WTC11 (cell line): Measurements from ENCODE around the gene PTPN2. TPM values are rescaled to one million over a fixed set of nuclear protein-coding genes. Genes with fewer than 3 reads are reported as not detected.

Experiments used
- ATAC-seq: fragments of 200-7000 bp; cut with Tn5 transposase; 2 replicates; pipeline ENCODE4 v1.10.0; 2021; ENCODE audit warnings: mild to moderate bottlenecking, moderate library complexity
- CTCF ChIA-PET: fragments of 300-600 bp; sonication (Branson Sonifier 250); formaldehyde crosslinking; loops from one replicate; lab custom pipeline; 2021; ENCODE audit warnings: antibody characterized with exemption; lab: Charles Lee
- POLR2A ChIA-PET: fragments of 350-600 bp; sonication (Branson Sonifier 250); formaldehyde crosslinking; loops from one replicate; lab custom pipeline; 2021; ENCODE audit warnings: antibody characterized with exemption; lab: Charles Lee
- DNase-seq: peaks from one replicate; pipeline ENCODE4 v3.0.0; 2021; ENCODE audit warnings: low spot score
- H3K27ac Mint-ChIP-seq: 2 replicates; pipeline ENCODE4 v1.8.0; 2021; ENCODE audit warnings: mixed read lengths
- H3K27me3 Mint-ChIP-seq: 2 replicates; pipeline ENCODE4 v1.8.0; 2021; ENCODE audit warnings: low read depth, mild to moderate bottlenecking, moderate library complexity, mixed read lengths
- H3K36me3 Mint-ChIP-seq: 2 replicates; pipeline ENCODE4 v1.8.0; 2021; ENCODE audit warnings: mixed read lengths
- H3K4me1 Mint-ChIP-seq: 2 replicates; pipeline ENCODE4 v1.8.0; 2022; ENCODE audit warnings: mixed read lengths
- H3K4me3 Mint-ChIP-seq: 2 replicates; pipeline ENCODE4 v1.8.0; 2021; ENCODE audit warnings: mild to moderate bottlenecking, moderate library complexity, mixed read lengths
- H3K9me3 Mint-ChIP-seq: 2 replicates; pipeline ENCODE4 v1.8.0; 2021; ENCODE audit warnings: mixed read lengths
- ELF4 ChIP-seq: sonication (generic); formaldehyde crosslinking; IDR thresholded peaks from 2 replicates; pipeline ENCODE4 v1.8.1; 2022; ENCODE audit warnings: low read depth, mild to moderate bottlenecking, moderate library complexity, missing genetic modification reagents
- ESRRA ChIP-seq: sonication (generic); formaldehyde crosslinking; IDR thresholded peaks from 2 replicates; pipeline ENCODE4 v1.8.1; 2022; ENCODE audit warnings: mild to moderate bottlenecking, missing genetic modification reagents, borderline replicate concordance
- HMGA2 ChIP-seq: fragments of 250-450 bp; sonication (Bioruptor Pico); IDR thresholded peaks from 2 replicates; pipeline ENCODE4 v1.4.0; 2021; ENCODE audit warnings: mild to moderate bottlenecking, moderate library complexity
- NR3C1 ChIP-seq: sonication (generic); formaldehyde crosslinking; conservative IDR thresholded peaks from 2 replicates; pipeline ENCODE4 v1.8.1; 2023; ENCODE audit warnings: low read depth, mild to moderate bottlenecking, missing genetic modification reagents
- RELA ChIP-seq: sonication (generic); formaldehyde crosslinking; IDR thresholded peaks from 2 replicates; pipeline ENCODE4 v1.8.1; 2022; ENCODE audit warnings: missing genetic modification reagents, mild to moderate bottlenecking, borderline replicate concordance
- RORB ChIP-seq: fragments of 250-450 bp; sonication (Bioruptor Pico); IDR thresholded peaks from 2 replicates; pipeline ENCODE4 v1.9.0; 2021; ENCODE audit warnings: mild to moderate bottlenecking
- SMAD3 ChIP-seq: sonication (generic); formaldehyde crosslinking; IDR thresholded peaks from 2 replicates; pipeline ENCODE4 v1.8.0; 2022; ENCODE audit warnings: missing genetic modification reagents, mild to moderate bottlenecking, borderline replicate concordance
- SMAD4 ChIP-seq: sonication (generic); formaldehyde crosslinking; IDR thresholded peaks from 2 replicates; pipeline ENCODE4 v1.8.0; 2022; ENCODE audit warnings: mild to moderate bottlenecking, missing genetic modification reagents
- SP1 ChIP-seq: sonication (generic); formaldehyde crosslinking; conservative IDR thresholded peaks from 2 replicates; pipeline ENCODE4 v1.8.1; 2022; ENCODE audit warnings: missing genetic modification reagents
- total RNA-seq: library from RNA; stranded (reverse); gene quantifications from 3 replicates; pipeline ENCODE4 v1.2.3, GENCODE V29; 2021
- TF ChIP-seq, protein P1 (sequence below): sonication (generic); formaldehyde crosslinking; IDR thresholded peaks from 2 replicates; pipeline ENCODE4 v1.8.0; 2023; ENCODE audit warnings: missing genetic modification reagents, mild to moderate bottlenecking, borderline replicate concordance
- TF ChIP-seq, protein P2 (sequence below): fragments of 250-450 bp; sonication (Bioruptor Pico); IDR thresholded peaks from 2 replicates; pipeline ENCODE4 v1.9.0; 2021; ENCODE audit warnings: mild to moderate bottlenecking, borderline replicate concordance
- TF ChIP-seq, protein P3 (sequence below): sonication (generic); formaldehyde crosslinking; IDR thresholded peaks from 2 replicates; pipeline ENCODE4 v1.8.1; 2023; ENCODE audit warnings: mild to moderate bottlenecking, missing genetic modification reagents
- TF ChIP-seq, protein P4 (sequence below): sonication (generic); formaldehyde crosslinking; IDR thresholded peaks from 2 replicates; pipeline ENCODE4 v1.8.1; 2023; ENCODE audit warnings: mild to moderate bottlenecking, missing genetic modification reagents, borderline replicate concordance
- TF ChIP-seq, protein P5 (sequence below): fragments of 250-450 bp; sonication (Bioruptor Pico); IDR thresholded peaks from 2 replicates; pipeline ENCODE4 v1.9.0; 2021; ENCODE audit warnings: mild to moderate bottlenecking

Gene PTPN2
- total RNA-seq, 1 experiment from 2014 or later, result 37.7 TPM

DNA sequence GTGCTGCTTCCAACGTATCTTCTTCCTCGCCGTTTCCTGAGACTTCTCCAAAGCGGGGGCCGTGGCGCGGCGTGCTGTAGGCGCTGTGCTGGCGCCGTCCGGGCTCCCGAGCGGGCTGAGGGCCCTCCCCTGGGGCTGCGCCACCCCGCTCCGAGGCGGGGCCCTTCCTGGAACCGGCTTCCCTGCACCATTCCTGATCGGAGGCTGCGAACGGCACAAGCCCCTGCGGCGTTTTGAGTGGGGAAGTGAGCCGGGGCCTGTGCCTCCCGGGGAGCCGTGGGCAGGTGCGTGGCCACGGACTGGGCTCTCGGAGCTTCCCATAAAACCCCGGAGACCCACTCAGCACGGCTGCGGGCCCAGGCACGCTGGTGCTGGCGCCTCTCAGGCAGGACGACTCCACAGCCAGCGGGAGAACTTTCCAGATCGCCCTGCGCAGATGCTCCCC, 106.5 kb downstream of the PTPN2 start (continued):
- TF ChIP-seq, protein P1, sequence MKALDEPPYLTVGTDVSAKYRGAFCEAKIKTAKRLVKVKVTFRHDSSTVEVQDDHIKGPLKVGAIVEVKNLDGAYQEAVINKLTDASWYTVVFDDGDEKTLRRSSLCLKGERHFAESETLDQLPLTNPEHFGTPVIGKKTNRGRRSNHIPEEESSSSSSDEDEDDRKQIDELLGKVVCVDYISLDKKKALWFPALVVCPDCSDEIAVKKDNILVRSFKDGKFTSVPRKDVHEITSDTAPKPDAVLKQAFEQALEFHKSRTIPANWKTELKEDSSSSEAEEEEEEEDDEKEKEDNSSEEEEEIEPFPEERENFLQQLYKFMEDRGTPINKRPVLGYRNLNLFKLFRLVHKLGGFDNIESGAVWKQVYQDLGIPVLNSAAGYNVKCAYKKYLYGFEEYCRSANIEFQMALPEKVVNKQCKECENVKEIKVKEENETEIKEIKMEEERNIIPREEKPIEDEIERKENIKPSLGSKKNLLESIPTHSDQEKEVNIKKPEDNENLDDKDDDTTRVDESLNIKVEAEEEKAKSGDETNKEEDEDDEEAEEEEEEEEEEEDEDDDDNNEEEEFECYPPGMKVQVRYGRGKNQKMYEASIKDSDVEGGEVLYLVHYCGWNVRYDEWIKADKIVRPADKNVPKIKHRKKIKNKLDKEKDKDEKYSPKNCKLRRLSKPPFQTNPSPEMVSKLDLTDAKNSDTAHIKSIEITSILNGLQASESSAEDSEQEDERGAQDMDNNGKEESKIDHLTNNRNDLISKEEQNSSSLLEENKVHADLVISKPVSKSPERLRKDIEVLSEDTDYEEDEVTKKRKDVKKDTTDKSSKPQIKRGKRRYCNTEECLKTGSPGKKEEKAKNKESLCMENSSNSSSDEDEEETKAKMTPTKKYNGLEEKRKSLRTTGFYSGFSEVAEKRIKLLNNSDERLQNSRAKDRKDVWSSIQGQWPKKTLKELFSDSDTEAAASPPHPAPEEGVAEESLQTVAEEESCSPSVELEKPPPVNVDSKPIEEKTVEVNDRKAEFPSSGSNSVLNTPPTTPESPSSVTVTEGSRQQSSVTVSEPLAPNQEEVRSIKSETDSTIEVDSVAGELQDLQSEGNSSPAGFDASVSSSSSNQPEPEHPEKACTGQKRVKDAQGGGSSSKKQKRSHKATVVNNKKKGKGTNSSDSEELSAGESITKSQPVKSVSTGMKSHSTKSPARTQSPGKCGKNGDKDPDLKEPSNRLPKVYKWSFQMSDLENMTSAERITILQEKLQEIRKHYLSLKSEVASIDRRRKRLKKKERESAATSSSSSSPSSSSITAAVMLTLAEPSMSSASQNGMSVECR (CRISPR knock-in tag), result no peak
- no peak for TF ChIP-seq SP1 (CRISPR knock-in tag)
- no peak for TF ChIP-seq ESRRA (CRISPR knock-in tag)
- no peak for TF ChIP-seq NR3C1 (CRISPR knock-in tag)

DNA sequence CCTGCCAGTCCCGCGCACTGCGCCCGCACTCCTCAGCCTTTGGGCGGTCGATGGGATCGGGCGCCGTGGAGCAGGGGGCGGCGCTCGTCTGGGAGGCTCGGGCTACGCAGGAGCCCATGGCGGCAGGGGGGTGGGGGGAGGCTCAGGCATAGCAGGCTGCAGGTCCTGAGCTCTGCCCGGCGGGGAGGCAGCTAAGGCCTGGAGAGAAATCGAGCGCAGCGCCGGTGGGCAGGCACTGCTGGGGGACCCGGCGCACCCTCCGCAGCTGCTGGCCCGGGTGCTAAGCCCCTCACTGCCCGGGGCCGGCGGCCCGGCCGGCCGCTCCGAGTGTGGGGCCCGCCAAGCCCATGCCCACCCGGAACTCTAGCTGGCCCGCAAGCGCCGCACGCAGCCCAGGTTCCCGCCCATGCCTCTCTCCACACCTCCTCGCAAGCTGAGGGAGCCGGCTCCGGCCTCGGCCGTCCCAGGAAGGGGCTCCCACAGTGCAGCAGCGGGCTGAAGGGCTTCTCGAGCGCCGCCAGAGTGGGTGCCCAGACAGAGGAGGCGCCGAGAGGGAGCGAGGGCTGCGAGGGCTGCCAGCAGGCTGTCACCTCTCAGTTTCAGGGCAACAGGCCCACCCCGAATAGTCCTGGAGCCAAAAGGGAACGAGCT, 107.1 kb downstream of the PTPN2 start:
- H3K36me3 Mint-ChIP-seq, result peaks cover 5% of the 10 kb centered on the region
- peak overlapping the region; percentile 65 for H3K4me3 Mint-ChIP-seq
- ATAC-seq, result peak; percentile 67
- no peaks in the 10 kb centered on the region for H3K4me1 Mint-ChIP-seq
- POLR2A ChIA-PET, result interaction anchor here (0.6 to 3.4 kb wide), 8 partner anchors 10 to 471 kb away, joined by 3 to 20 read pairs (median 4); partner anchors contain the start of gene PTPN2
- H3K27me3 Mint-ChIP-seq, result peaks cover 48% of the 10 kb centered on the region
- CTCF ChIA-PET, result interaction anchor here (0.6 to 2.8 kb wide), 9 partner anchors 10 to 824 kb away, joined by 3 to 22 read pairs (median 5); partner anchors contain the start of gene PTPN2
- no peak overlapping the region for H3K27ac Mint-ChIP-seq
- H3K9me3 Mint-ChIP-seq, result peaks cover 7% of the 10 kb centered on the region
- peak; percentile 74 for DNase-seq
- TF ChIP-seq SMAD4 (CRISPR knock-in tag), result no peak
- TF ChIP-seq HMGA2 (CRISPR knock-in tag), result no peak
- TF ChIP-seq RORB, result no peak
- TF ChIP-seq ELF4 (CRISPR knock-in tag), result 0 out of 2 replicates have a peak, but pooled peaks have one; percentile 32
- TF ChIP-seq, protein P2, sequence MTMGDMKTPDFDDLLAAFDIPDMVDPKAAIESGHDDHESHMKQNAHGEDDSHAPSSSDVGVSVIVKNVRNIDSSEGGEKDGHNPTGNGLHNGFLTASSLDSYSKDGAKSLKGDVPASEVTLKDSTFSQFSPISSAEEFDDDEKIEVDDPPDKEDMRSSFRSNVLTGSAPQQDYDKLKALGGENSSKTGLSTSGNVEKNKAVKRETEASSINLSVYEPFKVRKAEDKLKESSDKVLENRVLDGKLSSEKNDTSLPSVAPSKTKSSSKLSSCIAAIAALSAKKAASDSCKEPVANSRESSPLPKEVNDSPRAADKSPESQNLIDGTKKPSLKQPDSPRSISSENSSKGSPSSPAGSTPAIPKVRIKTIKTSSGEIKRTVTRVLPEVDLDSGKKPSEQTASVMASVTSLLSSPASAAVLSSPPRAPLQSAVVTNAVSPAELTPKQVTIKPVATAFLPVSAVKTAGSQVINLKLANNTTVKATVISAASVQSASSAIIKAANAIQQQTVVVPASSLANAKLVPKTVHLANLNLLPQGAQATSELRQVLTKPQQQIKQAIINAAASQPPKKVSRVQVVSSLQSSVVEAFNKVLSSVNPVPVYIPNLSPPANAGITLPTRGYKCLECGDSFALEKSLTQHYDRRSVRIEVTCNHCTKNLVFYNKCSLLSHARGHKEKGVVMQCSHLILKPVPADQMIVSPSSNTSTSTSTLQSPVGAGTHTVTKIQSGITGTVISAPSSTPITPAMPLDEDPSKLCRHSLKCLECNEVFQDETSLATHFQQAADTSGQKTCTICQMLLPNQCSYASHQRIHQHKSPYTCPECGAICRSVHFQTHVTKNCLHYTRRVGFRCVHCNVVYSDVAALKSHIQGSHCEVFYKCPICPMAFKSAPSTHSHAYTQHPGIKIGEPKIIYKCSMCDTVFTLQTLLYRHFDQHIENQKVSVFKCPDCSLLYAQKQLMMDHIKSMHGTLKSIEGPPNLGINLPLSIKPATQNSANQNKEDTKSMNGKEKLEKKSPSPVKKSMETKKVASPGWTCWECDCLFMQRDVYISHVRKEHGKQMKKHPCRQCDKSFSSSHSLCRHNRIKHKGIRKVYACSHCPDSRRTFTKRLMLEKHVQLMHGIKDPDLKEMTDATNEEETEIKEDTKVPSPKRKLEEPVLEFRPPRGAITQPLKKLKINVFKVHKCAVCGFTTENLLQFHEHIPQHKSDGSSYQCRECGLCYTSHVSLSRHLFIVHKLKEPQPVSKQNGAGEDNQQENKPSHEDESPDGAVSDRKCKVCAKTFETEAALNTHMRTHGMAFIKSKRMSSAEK (CRISPR knock-in tag), result no peak
- TF ChIP-seq ESRRA (CRISPR knock-in tag), result no peak
- TF ChIP-seq, protein P3, sequence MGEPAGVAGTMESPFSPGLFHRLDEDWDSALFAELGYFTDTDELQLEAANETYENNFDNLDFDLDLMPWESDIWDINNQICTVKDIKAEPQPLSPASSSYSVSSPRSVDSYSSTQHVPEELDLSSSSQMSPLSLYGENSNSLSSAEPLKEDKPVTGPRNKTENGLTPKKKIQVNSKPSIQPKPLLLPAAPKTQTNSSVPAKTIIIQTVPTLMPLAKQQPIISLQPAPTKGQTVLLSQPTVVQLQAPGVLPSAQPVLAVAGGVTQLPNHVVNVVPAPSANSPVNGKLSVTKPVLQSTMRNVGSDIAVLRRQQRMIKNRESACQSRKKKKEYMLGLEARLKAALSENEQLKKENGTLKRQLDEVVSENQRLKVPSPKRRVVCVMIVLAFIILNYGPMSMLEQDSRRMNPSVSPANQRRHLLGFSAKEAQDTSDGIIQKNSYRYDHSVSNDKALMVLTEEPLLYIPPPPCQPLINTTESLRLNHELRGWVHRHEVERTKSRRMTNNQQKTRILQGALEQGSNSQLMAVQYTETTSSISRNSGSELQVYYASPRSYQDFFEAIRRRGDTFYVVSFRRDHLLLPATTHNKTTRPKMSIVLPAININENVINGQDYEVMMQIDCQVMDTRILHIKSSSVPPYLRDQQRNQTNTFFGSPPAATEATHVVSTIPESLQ (CRISPR knock-in tag), result no peak
- TF ChIP-seq, protein P4, sequence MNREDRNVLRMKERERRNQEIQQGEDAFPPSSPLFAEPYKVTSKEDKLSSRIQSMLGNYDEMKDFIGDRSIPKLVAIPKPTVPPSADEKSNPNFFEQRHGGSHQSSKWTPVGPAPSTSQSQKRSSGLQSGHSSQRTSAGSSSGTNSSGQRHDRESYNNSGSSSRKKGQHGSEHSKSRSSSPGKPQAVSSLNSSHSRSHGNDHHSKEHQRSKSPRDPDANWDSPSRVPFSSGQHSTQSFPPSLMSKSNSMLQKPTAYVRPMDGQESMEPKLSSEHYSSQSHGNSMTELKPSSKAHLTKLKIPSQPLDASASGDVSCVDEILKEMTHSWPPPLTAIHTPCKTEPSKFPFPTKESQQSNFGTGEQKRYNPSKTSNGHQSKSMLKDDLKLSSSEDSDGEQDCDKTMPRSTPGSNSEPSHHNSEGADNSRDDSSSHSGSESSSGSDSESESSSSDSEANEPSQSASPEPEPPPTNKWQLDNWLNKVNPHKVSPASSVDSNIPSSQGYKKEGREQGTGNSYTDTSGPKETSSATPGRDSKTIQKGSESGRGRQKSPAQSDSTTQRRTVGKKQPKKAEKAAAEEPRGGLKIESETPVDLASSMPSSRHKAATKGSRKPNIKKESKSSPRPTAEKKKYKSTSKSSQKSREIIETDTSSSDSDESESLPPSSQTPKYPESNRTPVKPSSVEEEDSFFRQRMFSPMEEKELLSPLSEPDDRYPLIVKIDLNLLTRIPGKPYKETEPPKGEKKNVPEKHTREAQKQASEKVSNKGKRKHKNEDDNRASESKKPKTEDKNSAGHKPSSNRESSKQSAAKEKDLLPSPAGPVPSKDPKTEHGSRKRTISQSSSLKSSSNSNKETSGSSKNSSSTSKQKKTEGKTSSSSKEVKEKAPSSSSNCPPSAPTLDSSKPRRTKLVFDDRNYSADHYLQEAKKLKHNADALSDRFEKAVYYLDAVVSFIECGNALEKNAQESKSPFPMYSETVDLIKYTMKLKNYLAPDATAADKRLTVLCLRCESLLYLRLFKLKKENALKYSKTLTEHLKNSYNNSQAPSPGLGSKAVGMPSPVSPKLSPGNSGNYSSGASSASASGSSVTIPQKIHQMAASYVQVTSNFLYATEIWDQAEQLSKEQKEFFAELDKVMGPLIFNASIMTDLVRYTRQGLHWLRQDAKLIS (CRISPR knock-in tag), result no peak
- TF ChIP-seq, protein P5, sequence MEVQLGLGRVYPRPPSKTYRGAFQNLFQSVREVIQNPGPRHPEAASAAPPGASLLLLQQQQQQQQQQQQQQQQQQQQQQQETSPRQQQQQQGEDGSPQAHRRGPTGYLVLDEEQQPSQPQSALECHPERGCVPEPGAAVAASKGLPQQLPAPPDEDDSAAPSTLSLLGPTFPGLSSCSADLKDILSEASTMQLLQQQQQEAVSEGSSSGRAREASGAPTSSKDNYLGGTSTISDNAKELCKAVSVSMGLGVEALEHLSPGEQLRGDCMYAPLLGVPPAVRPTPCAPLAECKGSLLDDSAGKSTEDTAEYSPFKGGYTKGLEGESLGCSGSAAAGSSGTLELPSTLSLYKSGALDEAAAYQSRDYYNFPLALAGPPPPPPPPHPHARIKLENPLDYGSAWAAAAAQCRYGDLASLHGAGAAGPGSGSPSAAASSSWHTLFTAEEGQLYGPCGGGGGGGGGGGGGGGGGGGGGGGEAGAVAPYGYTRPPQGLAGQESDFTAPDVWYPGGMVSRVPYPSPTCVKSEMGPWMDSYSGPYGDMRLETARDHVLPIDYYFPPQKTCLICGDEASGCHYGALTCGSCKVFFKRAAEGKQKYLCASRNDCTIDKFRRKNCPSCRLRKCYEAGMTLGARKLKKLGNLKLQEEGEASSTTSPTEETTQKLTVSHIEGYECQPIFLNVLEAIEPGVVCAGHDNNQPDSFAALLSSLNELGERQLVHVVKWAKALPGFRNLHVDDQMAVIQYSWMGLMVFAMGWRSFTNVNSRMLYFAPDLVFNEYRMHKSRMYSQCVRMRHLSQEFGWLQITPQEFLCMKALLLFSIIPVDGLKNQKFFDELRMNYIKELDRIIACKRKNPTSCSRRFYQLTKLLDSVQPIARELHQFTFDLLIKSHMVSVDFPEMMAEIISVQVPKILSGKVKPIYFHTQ, result no peak
- no peak for TF ChIP-seq RELA (CRISPR knock-in tag)
- TF ChIP-seq SMAD3 (CRISPR knock-in tag), result no peak
